ENCODE measurements around the gene GRHL3. TPM values are rescaled to one million over a fixed set of nuclear protein-coding genes. Genes with fewer than 3 reads are reported as not detected.
"Not testable (repeated sequence)": the region's sequence is repeated elsewhere in the genome, so short reads cannot be mapped to it uniquely, and the experiment has no call there.

GRHL3 gene
- 0.06 TPM for total RNA-seq (2013)
- under 1 TPM in 1 of 3 donors, not detected in 2; 0.03 TPM for polyA plus RNA-seq
- not detected in 2 replicates for polyA minus RNA-seq
- 0 to 1.2 (median 0.07) reads per million in 11 experiments for total RNA-seq

DNA sequence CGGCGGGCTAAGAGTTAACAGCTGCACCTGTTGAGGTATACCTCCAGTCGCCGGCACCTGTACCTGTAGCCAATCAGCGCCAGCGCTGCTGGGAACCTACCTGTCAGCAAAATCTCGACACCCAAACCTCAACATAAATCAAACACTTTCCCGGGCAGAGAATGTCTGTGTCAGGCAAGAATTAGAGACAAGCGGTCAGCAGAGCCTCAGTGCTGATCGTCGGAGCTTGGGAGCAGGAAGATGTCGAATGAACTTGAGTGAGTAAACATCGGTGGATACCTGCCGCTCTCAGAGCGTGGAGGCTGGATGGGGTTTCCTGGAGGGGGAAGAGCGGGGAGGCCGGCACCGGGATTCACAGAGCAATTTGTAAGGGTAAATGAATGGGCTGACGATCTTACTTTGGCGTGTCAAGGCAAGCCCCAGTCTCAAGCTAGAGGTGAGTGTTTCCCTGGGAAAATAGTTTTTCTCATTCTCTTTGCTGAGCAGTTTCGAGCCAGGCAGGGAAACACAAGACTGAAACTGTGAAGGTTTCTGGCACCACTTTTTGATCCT is at the start of gene GRHL3:
Gene GRHL3 (plus strand): TSS at position 46 of the 552 bp plus-strand sequence. CDS start 195 bp downstream, at position 241.
- peaks cover 0 to 12% (median 4%) of the 10 kb centered on the region in 7 donors for H3K9me3 Mint-ChIP-seq
- H3K36me3 Mint-ChIP-seq: peaks cover 4 to 22% of the 10 kb centered on the region in 2 donors
- no peak within 1 kb of the TSS for H3K27ac ChIP-seq (ENCODE audit: low read depth in 1 of 2, low read length in 2 of 2)
- no peak for DNase-seq
- H3K27me3 Mint-ChIP-seq (ENCODE audit: low read depth in 3 of 3): peaks cover 62 to 75% (median 64%) of the 10 kb centered on the region in 3 donors
- H2AFZ ChIP-seq (ENCODE audit: insufficient read depth, low read depth, low read length, poor library complexity, severe bottlenecking): no peak within 1 kb of the TSS
- intact Hi-C loops (cut with micrococcal nuclease): no loop called here
- no peaks in the 10 kb centered on the region for H4K20me1 ChIP-seq (ENCODE audit: insufficient read depth, low read length)
- H3K4me1 Mint-ChIP-seq: peaks cover 32% of the 10 kb centered on the region
- H3K27ac Mint-ChIP-seq: no peak within 1 kb of the TSS
- H3K4me1 ChIP-seq (ENCODE audit: control insufficient read depth in 1 of 2, insufficient read depth in 2 of 2, low read length in 2 of 2): peaks cover 10 to 29% of the 10 kb centered on the region in 2 donors
- H3K27me3 ChIP-seq (ENCODE audit: control insufficient read depth in 2 of 2, insufficient read depth in 2 of 2, low read length in 2 of 2): peaks cover 56 to 68% of the 10 kb centered on the region in 2 donors
- TF ChIP-seq, protein P1, sequence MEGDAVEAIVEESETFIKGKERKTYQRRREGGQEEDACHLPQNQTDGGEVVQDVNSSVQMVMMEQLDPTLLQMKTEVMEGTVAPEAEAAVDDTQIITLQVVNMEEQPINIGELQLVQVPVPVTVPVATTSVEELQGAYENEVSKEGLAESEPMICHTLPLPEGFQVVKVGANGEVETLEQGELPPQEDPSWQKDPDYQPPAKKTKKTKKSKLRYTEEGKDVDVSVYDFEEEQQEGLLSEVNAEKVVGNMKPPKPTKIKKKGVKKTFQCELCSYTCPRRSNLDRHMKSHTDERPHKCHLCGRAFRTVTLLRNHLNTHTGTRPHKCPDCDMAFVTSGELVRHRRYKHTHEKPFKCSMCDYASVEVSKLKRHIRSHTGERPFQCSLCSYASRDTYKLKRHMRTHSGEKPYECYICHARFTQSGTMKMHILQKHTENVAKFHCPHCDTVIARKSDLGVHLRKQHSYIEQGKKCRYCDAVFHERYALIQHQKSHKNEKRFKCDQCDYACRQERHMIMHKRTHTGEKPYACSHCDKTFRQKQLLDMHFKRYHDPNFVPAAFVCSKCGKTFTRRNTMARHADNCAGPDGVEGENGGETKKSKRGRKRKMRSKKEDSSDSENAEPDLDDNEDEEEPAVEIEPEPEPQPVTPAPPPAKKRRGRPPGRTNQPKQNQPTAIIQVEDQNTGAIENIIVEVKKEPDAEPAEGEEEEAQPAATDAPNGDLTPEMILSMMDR (IDR thresholded peaks at IDR 0.05): no peak
- no peak within 1 kb of the TSS for H3K4me2 ChIP-seq (replicated peaks; ENCODE audit: extremely low read depth, low read length, poor library complexity, severe bottlenecking)
- no peak within 1 kb of the TSS for H3K9ac ChIP-seq (ENCODE audit: insufficient read depth, low read length, poor library complexity, severe bottlenecking)
- no peak within 1 kb of the TSS for H3K4me3 ChIP-seq (replicated peaks in 1 of 3; ENCODE audit: low read depth in 2 of 3, low read length in 3 of 3)
- H3K9me3 ChIP-seq (replicated peaks in 1 of 2; ENCODE audit: control insufficient read depth in 1 of 2, insufficient read depth in 1 of 2, low read length in 2 of 2): peaks cover 0 to 10% of the 10 kb centered on the region in 2 donors
- H3K36me3 ChIP-seq (replicated peaks in 1 of 2; ENCODE audit: control insufficient read depth in 1 of 2, insufficient read depth in 2 of 2, low read length in 2 of 2): no peaks in the 10 kb centered on the region
- 3% methylated on average over 18 of the region's 21 CpGs for WGBS (ENCODE audit: insufficient coverage)
- peak within 1 kb of the TSS in 1 of 2 donors; percentile 99 for H3K4me3 Mint-ChIP-seq
- H3K79me2 ChIP-seq (ENCODE audit: insufficient read depth, low read length): no peaks in the 10 kb centered on the region

DNA sequence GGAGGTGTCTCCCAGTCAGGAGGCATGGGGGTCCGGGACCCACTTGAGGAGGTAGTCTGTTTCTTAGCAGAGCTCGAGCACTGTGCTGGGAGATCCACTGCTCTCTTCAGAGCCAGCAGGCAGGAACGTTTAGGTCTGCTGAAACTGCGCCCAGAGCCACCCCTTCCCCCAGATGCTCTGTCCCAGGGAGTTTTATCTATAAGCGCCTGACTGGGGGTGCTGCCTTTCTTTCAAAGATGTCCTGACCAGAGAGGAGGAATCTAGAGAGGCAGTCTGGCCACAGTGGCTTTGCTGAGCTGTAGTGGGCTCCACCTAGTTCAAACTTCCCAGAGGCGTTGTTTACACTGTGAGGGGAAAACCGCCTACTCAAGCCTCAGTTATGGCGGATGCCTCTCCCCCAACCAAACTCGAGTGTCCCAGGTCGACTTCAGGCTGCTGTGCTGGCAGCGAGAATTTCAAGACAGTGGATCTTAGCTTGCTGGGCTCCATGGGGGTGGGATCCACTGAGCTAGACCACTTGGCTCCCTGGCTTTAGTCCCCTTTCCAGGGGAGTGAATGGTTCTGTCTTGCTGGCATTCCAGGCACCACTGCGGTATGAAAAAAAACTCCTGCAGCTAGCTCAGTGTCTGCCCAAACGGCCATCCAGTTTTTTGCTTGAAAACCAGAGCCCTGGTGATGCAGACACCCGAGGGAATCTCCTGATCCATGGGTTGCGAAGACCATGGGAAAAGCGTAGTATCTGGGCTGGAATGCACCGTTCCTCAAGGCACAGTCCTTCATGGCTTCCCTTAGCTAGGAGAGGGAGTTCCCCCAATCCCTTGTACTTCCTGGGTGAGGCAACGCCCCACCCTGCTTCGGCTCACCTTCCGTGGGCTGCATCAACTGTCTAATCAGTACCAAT is 44.7 kb upstream of the GRHL3 start:
- H3K9ac ChIP-seq (ENCODE audit: insufficient read depth, low read length, poor library complexity, severe bottlenecking); intact Hi-C loops (cut with micrococcal nuclease); H3K4me3 ChIP-seq (replicated peaks in 1 of 3; ENCODE audit: low read depth in 2 of 3, low read length in 3 of 3); H3K79me2 ChIP-seq (ENCODE audit: insufficient read depth, low read length); H3K27ac Mint-ChIP-seq; DNase-seq; H3K4me2 ChIP-seq (replicated peaks; ENCODE audit: extremely low read depth, low read length, poor library complexity, severe bottlenecking); H3K4me1 Mint-ChIP-seq; H3K27ac ChIP-seq (ENCODE audit: low read depth in 1 of 2, low read length in 2 of 2); H3K4me3 Mint-ChIP-seq; H3K36me3 Mint-ChIP-seq; H4K20me1 ChIP-seq (ENCODE audit: insufficient read depth, low read length); H3K9me3 ChIP-seq (replicated peaks in 1 of 2; ENCODE audit: control insufficient read depth in 1 of 2, insufficient read depth in 1 of 2, low read length in 2 of 2); H3K4me1 ChIP-seq (ENCODE audit: control insufficient read depth in 1 of 2, insufficient read depth in 2 of 2, low read length in 2 of 2); H3K27me3 ChIP-seq (ENCODE audit: control insufficient read depth in 2 of 2, insufficient read depth in 2 of 2, low read length in 2 of 2); H3K36me3 ChIP-seq (replicated peaks in 1 of 2; ENCODE audit: control insufficient read depth in 1 of 2, insufficient read depth in 2 of 2, low read length in 2 of 2); H2AFZ ChIP-seq (ENCODE audit: insufficient read depth, low read depth, low read length, poor library complexity, severe bottlenecking): not testable (repeated sequence)
- Mint-ChIP-seq H3K9me3 (peaks cover 8 to 34% (median 16%) of the 10 kb centered on the region in 7 donors), H3K27me3 (ENCODE audit: low read depth in 3 of 3) (peaks cover 11 to 43% (median 20%) of the 10 kb centered on the region in 3 donors)
- 92% methylated on average over 11 of the region's 20 CpGs for WGBS (ENCODE audit: insufficient coverage)
